ENCODE measurements around the gene EPN2.

Gene EPN2

DNA sequence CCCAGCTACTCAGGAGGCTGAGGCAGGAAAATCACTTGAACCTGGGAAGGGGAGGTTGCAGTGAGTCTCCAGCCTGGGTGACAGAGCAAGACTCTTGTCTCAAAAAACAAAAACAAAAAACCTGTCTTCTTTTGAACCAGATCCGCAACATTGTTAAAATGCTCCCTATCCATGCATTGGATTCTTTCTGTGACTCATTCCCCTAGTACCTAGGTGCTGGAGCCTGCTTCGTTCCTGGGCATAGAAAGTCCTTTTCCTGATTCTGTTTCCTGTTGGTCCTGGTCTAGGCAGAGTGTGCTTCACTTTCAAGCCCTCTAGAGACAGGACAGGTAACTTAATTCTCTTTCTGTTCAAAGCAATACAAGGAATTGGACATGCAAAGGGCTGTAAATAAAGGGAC, 5.2 kb downstream of the EPN2 start:
- no peak for DNase-seq

DNA sequence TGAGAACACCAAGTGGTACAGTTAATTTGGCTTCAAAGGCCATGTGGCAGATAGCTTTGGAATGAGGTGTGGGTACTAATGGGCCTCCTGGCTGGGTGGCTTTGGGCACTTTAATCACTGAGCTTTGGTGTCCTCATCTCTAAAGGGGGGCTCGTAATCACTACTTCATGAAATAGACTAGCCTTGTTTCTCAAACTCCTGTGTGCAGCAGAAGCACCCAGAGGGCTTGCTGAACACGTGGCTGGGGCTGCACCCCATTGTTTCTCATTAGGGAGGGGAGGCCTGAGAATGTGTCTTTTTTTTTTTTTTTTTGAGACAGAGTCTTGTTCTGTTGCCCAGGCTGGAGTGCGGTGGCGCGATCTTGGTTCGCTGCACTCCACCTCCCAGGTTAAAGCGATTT, 5.8 kb downstream of the EPN2 start:
- no peak for DNase-seq

DNA sequence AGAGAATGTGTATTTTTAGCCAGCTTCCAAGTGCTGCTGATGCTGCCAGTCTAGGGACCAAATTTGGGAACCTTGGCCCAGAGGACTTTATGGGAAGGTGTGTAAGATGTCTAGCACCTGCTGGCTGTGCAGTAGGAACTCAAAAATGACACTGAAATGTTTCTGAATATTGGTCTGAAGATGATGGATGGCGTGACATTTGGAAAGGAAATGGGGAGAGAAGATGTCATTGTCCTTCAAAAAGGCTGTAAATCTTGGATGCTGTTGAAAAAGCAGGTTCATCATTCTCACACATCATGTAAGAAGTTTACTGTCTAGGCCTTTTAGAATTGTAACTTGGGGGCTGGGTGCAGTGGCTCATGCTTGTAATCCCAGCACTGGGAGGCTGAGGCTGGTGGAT, 6.7 kb downstream of the EPN2 start:
- DNase-seq, result no peak

DNA sequence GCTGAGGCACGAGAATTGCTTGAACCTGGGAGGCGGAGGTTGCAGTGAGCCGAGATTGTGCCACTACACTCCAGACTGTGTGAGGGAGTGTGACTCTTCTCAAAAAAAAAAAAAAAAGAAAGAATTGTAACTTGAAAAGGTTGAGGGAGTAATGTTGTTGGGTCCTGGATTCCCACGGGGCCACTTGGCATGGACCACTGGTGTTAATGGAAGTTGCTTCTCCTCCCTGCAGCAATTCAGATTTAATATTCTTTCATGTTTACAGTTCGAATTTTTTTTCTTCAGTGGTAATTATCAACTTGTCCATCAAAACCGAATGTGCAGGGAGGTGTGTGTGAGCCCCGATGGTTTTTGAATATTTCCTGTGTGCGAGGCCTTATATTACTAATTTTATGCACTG, 7.2 kb downstream of the EPN2 start:
- DNase-seq, result no peak

DNA sequence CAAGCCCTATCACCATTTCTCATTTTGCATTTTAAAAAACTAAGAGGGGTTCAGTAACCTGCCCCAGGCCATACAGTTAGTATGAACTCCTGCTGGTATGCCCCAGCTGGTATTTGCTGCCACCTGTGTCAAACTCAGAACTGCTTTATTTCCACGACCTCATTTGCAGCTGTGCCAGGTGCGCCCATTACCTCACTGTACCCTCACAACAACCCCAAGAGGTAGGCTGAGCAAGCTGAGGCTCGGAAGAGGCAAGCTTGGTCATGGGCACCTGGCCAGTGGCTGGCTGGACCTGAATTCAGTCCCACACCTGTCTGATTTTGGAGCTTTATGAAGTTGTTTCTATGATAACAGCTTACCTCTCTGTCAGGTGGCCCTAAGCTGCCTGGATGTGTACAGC, 7.6 kb downstream of the EPN2 start:
- DNase-seq, result no peak

DNA sequence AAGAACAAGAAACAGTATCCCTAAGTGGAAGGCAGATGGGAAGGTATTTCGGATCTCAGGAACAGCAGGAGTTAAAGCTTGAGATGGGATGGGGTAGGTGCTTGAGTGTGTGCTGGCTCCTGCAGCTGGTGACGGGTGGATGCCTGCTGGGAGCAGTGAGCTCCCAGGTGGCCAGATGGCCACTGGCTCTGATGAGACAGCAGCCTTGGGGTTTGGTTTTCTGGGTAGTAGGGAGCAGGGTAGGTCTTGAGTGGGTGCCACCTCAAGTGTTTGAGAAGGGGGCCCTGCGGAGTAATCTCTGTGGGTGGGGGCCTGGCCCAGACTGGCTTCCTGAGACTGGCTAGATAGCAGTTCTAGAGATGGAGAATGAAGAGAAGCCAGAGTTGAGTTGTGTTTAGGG, 10.3 kb downstream of the EPN2 start:
- DNase-seq, result no peak

DNA sequence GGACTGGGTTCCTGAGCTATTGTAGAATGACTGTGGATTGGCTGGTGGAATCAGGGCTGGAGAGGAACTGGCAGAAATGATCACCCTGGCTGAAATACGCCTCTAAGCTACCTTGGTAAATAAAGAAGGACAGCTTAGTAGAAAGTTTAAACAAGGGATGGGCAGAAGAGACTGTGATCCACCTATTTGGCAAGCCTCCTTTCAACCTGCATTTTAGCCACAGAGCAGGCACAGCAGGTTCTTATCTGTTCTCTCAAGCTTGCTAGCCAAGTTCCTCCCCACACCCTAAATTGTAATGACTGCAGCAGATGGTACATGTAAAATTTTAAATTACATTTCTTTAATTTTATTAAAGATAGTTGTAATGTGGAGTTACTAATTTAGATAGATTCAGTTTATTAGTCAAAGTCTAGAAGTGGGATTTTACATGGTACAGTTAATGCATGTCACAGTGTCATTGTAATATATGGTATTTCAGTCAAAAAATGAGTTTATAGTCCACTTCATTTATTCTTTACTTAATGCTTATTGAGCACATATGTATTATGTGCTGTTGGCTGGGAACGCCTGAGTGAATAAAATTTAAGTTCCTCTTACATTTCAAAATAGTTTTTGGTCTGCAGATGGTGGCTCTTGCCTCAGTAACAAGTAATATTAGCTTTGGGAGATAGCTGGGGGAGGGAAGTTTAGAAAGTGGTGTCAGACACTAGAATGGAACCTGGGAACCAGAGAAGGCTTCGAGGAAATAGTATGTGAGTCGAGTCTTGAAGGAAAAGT, 11.2 kb downstream of the EPN2 start:
- no peak for DNase-seq

DNA sequence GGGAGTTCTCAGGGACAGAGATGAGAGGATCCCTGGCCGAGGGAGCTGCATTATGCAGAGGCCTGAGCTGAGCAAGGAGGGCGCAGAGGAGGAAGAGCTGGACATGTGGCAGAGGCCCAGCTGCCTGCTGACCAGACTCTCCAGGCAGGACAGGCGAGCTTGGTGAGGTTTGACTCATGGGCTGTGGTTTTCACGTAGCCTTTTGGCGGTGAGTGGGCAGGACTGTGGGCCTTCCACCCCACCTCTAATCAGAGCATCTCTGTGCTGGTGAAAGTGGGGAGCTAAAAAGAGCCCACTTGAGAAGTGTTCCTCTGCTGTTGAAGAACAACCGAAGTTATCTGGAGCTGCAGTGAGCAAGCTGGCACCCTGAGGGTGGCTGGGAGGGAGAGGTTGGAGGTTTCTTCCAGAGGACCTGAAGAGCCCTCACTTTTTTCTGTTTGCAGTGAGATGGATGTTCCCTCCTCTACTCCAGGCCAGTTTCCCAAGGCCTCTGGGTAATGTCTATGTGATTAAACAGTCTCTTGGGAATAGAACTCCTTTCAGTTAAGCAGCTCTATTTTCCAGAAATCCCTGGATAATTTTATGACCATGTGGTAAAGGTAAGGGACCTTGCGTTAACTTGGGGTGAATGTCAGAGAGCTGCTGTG, 11.9 kb downstream of the EPN2 start:
- DNase-seq, result no peak

DNA sequence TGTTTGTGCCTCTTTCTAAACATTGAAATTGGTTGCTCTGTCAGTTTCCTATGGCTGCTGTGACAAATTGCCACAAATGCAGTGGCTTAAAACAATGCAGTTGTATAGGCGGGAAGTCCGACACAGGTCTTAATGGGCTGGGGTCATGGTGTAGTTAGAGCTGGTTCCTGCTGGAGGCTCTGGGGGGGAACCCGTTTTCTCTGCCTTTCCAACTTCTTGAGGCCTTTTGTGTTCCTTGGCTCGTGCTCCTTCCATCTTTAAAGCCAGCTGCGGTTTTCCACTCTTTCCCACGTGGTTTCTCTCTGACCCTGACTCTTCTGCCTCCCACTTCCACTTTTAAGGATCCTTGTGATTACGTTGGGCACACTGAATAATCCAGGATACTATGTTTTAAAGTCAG, 12.5 kb downstream of the EPN2 start:
- DNase-seq, result no peak

DNA sequence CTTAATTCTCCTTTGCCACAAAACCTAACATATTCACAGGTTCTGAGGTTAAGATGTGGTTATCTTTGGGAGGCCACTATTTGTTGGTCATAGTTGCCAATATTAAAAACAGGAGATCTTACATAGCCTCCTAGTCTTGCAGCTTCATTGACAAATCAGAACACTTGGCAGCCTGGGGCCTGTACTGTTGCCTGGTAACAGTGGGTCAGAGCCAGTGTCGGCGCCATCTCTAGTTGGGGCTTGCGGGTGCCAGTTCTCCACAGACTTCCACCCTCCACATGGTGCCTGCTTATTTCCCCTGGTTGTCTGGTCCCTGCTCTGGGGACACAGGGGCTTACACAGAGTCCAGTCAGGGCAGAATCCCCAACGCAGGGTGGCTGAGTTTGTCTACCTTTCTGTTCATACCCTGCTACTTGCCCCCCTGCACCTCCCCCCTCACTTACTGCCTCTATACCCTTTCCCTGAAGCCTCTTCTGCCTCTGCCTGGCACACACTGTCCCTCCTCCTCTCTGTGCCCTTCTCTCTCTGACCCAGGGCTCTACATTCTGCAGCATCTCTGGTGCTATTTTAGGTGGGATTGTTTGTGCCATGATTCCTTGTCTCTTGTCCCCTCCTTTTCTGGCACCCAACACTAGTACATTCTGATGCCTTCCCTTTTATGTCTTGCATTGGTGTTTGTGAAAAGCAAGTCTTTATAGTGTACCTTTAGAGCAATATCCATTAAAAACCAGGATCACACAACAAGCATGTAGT, 13.4 kb downstream of the EPN2 start:
- no peak for DNase-seq

DNA sequence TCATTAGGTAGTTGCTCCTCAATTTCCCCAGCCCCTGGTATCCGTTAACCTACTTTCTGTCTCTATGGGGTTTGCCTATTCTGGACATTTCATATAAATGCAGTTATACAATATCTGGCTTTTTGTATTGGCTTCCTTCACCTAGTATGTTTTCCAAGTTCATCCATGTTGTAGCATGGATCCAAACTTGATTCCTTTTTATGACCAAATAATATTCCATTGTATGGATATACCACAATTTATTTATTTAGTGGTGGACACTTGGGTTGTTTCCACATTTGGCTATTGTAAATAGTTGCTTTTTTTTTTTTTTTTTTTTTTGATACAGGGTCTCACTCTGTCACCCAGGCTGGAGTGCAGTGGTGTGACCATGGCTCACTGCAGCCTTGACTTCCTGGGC, 15.9 kb downstream of the EPN2 start:
- no peak for DNase-seq

DNA sequence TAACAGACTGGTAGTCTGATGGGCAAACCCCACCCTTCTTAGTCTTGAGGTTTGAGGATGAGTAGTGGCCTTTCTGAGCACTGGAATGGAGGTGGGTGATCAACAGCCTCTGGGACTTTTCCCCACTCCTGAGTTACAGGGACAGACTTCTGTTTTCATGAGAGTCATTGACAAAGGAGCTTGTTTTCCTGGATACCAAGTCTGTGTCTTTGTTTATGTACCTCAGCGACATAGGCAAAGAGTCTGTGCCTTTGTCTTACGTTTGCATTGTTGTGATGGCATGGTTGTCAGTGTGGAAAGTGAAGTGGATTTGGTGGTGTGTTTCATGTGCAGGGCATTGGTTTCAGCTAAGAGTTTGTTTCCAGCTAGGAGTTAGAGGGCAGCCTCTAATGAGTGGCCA, 17.5 kb downstream of the EPN2 start:
- no peak for DNase-seq

DNA sequence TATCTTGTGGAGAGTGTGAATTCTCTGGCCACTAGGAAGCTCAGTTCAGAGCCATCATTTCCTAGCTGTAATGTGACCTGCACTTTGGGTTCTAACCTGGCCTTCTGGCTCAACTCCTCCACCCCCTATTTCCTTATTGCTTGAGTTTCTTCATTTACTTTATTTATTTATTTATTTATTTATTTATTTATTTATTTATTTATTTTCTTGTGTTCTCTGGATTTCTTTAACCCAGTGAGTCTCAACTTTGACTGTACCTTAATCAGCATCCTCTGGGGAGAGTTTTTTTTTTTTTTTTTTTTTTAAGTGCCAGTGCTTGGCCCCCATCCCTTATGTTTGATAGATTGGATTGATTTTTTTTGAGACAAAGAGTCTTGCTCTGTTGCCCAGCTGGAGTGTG, 18.1 kb downstream of the EPN2 start:
- DNase-seq, result no peak

DNA sequence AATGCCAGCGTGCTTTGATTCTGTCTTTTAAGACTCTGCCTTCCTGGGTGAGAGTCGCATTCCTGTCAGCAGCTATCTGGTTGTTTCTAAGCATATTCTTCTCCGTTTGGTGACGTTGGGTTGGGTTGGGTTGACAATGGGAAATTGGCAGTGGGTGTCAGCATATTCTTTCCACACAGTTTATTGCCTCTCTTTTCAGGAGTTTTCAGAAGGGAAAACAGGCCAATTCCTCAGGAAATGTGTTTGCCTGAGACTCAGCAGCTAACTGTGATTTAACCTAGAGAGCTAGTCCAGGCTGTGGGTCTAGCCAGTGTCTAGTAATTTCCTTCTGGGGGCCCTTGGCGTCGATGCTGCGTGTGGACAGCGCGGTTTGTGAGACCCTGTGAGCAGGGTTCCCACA, 21.2 kb downstream of the EPN2 start:
- no peak for DNase-seq

DNA sequence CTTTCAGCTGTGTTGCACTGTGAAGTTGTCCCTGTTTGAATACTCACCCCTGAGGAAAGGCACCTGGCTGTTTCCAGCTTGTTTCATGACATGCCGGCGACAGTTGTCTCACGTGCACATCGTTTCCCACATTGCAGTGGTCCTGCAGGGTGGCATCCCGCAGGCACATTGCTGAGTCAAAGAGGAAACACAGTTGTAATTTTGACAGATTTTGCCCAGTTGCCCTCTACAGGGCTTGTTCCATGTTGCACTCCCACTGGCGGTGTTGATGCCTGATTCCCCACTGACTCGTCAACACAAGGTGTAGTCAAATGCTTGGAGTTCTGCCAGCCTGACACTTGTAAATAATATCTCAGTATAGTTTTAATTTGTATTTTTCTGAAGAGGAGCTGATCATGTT, 23.8 kb downstream of the EPN2 start:
- DNase-seq, result no peak

DNA sequence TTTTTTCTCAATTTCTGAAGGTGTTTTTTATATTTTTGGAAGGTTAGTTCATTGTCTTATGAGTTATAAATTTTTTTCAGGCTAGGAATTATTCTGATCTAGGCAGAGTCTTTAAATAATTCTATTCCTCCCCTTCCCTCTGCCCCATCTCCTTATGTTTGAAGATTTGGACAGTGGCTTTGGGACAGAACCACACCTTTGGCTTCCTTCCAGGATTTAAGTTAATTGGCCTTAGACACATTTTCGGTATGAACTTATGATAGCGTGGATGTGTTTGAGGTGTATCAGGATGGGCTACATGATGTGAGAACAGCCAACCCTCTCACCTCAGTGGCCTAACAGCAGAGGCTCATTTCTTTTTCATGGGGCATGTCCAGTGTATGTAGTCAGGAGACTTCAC, 24.3 kb downstream of the EPN2 start:
- no peak for DNase-seq

DNA sequence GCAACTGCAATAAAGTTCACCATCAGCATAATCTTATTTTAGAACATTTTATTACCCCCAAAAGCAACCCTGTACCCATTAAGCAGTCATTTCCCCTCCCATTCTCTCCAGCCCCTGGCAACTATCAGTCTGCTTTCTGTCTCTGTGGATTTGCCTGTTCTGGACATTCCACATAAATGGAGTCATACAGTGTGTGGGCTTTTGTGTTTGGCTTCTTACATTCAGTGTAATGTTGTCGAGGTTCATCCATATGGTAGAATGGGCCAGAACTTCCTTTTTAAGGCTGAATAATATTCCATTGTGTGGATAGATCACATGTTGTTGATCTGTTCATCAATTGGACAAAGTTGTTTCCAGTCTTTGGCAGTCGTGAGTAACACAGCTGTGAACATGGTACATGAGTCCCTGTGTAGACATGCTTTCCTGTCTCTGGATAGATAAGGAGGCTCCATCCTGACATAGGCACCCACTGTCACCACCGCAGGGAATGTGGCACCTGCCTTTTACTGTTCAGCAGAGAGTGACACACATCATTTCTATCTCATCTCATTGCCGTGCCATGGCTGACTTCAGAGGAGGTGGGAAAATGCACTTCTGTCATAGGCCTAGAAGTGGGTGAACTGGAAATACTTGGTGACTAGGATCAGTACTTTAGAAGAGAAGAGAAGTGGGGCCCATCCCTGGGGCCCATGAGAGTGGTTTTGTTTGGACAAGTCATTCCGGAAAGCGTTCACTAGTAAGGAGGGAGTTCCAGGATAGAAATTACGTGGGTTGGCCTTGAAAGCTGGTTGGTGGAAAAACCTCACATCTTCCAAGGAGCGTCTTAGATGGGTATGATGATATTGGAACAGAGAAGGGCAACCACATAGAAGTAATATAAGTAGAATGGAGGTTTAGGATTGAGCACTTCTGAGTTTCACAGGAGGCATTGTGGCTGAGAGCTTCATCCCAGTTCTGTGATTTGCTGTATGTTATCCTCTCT, 25.8 kb downstream of the EPN2 start:
- DNase-seq, result no peak

DNA sequence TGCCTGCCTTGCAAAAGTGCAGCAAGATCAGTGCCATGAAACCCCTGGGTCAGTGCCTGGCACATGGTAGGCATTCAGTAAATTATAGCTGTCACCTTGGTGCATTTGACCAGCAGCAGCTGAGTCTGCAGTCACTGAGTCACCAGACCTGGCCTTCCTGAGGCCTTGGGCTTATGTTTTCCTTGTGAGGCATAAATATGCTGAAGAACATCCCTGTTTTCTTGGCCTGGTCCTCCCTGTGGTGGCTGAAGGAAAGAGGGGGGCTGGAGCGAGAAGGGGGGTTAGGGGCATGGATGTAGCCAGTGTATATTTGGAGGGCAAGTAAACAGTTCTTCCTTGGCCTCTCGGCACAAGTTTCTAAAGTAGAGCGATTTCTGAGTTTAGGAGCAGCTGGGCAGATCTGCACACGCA, 26.5 kb downstream of the EPN2 start:
- DNase-seq, result no peak

DNA sequence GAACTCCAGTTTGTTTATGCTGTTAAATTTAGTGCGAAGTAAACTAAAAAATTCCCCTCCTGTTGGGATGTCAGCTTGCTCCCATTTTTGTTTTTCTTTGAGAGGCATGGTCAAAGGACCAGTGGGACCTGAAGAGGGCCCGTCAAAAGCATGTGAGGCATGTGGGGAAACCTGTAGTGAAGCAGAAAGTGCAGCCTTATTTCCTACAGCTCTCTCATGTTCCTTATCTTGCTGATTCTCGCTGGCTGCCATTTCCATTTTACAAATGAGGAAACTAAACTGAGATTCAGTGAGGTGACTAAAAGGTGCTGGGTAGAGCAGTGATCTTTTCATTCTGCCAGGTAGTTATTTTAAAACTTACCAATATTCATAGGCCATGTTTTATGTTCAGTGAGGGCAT, 27.1 kb downstream of the EPN2 start:
- no peak for DNase-seq

DNA sequence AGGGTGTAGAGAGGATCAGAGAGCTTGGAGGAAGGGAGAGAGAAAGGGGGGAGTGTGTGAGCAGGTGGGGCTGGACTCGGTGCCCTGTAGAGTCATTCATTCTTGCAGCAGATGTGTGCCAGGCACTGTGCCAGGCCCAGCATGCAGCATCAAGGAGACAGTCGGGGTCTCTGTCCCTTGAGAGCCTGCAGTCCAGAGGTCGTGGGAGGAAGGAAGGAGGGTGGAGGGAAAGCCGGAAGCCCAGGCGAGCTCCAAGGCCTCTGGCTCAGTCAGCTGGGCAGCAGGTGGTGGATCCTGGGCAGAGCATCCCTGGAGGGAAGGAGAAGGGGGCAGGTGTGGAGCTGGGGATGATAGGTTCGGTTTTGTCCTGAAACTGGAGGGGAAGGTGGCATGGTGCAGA, 27.5 kb downstream of the EPN2 start:
- DNase-seq, result no peak

DNA sequence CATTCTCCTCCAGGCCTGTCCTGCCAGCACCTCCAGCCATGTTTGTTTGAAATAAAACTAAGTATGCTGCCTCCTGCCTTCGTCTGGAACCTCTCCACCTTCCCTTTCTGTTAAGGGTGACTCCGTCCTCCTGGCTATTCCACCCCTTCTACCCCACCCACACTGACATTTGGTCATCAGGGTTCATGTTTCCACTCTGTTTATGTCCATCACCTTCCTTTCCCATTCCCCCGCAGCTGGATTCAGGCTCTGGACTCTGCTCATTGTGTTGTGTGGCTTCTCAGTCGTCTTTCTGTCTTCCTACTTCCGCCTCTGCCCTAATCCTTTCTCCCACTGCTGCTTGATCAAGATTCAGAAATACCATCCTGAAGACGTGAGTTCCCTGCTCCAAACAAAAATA, 28.6 kb downstream of the EPN2 start:
- no peak for DNase-seq

DNA sequence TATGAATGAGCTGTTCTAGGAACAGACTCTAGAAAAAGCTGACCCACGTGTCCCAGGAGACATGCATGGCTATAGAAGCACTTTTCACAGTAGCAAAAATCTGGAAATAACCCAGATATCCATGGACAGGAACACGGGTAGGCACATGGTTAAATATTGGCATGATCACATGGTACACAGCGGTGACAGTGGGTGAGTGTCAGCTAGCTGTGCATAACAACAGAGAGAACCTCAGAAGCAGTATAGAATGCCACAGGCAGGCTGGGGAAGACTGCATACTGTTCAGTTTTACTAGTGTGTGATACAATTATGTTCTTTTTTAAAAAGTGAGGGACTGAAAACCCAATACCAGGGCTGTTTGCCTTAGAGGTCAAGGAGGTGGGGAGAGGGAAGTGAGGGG, 31.4 kb downstream of the EPN2 start:
- no peak for DNase-seq

DNA sequence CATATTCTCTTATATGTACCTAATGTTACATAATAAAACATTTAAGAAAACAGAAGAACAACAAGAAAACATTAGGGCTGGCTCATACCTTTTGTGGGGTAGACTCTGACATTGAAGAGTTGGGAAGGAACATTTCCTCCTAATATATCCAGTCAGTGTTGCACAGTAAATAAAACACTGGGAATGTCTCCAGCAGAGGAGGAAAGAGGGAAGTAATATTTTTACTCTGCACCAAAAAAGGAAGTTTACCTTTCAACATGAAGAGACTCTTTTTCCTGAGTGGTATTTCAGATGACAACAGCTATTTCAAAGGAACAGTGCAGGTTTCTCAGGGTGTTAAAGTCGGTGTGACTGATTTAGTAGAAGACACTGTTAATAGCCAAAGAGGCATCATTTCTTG, 31.9 kb downstream of the EPN2 start:
- DNase-seq, result no peak
